HCT116 (cell line): Measurements from ENCODE around the gene ADGRA1.
"Not testable (repeated sequence)": the region's sequence is repeated elsewhere in the genome, so short reads cannot be mapped to it uniquely, and the experiment has no call there.

Source experiments
- EZH2 ChIP-seq: fragments of 200-600 bp; sonication (generic); IDR thresholded peaks from 2 replicates; pipeline ENCODE4 v1.6.1; 2017; ENCODE audit warnings: antibody characterized with exemption, mixed run types
- POLR2A ChIP-seq: IDR thresholded peaks from 2 replicates; pipeline ENCODE4 v1.7.0; 2011; ENCODE audit warnings: borderline replicate concordance; ENCODE audit not compliant: insufficient read depth, insufficient read length; ENCODE audit errors: extremely low read depth
- SIN3A ChIP-seq: IDR thresholded peaks from 2 replicates; pipeline ENCODE4 v1.6.1; 2012; ENCODE audit warnings: low read depth
- TF ChIP-seq, protein P1 (sequence below), 3 experiments: fragments of 200-600 bp in 1 of 3; sonication (generic) in 1 of 3; IDR thresholded peaks in 2 of 3; conservative IDR thresholded peaks in 1 of 3; 2 replicates each; pipeline ENCODE4 v1.5.1; 2012 to 2017; ENCODE audit warnings: low read depth in 2 of 3, low read length in 2 of 3, antibody characterized with exemption in 1 of 3, borderline replicate concordance in 1 of 3, control low read depth in 1 of 3, mild to moderate bottlenecking in 1 of 3, mixed read lengths in 1 of 3, mixed run types in 1 of 3, moderate library complexity in 1 of 3; ENCODE audit not compliant: insufficient read depth in 1 of 3

DNA sequence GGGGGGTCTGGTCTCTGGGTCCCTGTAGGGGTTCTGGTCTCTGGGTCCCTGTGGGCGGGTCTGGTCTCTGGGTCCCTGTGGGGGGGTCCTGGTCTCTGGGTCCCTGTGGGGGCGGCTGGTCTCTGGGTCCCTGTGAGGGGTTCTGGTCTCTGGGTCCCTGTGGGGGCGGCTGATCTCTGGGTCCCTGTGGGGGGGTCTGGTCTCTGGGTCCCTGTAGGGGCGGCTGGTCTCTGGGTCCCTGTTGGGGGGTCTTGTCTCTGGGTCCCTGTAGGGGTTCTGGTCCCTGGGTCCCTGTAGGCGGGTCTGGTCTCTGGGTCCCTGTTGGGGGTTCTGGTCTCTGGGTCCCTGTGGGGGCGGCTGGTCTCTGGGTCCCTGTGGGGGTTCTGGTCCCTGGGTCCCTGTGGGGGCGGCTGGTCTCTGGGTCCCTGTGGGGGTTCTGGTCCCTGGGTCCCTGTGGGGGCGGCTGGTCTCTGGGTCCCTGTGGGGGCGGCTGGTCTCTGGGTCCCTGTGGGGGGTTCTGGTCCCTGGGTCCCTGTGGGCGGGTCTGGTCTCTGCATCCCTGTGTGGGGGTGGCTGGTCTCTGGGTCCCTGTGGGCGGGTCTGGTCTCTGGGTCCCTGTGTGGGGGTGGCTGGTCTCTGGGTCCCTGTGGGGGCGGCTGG lies 49.9 kb downstream of the ADGRA1 start:
- TF ChIP-seq, protein P1, sequence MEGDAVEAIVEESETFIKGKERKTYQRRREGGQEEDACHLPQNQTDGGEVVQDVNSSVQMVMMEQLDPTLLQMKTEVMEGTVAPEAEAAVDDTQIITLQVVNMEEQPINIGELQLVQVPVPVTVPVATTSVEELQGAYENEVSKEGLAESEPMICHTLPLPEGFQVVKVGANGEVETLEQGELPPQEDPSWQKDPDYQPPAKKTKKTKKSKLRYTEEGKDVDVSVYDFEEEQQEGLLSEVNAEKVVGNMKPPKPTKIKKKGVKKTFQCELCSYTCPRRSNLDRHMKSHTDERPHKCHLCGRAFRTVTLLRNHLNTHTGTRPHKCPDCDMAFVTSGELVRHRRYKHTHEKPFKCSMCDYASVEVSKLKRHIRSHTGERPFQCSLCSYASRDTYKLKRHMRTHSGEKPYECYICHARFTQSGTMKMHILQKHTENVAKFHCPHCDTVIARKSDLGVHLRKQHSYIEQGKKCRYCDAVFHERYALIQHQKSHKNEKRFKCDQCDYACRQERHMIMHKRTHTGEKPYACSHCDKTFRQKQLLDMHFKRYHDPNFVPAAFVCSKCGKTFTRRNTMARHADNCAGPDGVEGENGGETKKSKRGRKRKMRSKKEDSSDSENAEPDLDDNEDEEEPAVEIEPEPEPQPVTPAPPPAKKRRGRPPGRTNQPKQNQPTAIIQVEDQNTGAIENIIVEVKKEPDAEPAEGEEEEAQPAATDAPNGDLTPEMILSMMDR (IDR thresholded peaks at IDR 0.05 in 2 of 3, conservative IDR thresholded peaks at IDR 0.05 in 1 of 3; ENCODE audit: borderline replicate concordance in 1 of 3, insufficient read depth in 1 of 3, low read depth in 2 of 3, low read length in 2 of 3): not testable (repeated sequence)
- not testable (repeated sequence) for TF ChIP-seq SIN3A, EZH2, POLR2A
